RPMI8226 (cell line): ENCODE measurements around the gene CYBA.

Experiments
- DNase-seq: peaks from one replicate; pipeline ENCODE4 v3.0.0-alpha.2; 2015

Gene CYBA

DNA sequence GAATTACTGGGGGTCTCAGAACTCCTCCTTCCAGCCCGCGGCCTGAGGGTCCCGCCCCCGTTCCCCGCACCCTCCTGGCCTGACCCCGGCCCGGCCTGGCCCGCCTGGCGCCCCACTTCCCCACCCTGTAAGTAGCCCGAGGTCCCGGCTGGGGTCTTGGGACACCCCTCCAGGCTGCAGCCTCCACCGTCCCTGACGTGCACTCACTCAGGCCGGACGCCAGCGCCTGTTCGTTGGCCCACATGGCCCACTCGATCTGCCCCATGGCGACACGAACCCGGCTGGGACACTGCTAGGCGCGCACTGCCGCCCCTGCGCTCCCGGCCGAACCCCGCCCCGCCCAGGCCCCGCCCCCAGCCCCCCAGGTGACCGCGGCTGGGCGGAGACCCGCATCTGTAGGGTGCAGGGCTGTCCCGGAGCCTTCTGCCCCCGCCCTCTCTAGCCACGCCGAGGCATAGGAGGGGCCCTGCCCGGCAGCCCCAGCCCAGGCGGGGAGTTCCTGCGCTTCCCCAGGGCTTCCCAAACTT, at the start of gene CYBA:
Gene CYBA (minus strand): TSS at position 305 of the 527 bp plus-strand sequence. CDS start 40 bp downstream, at position 265.
- DNase-seq, result peak; percentile 88

DNA sequence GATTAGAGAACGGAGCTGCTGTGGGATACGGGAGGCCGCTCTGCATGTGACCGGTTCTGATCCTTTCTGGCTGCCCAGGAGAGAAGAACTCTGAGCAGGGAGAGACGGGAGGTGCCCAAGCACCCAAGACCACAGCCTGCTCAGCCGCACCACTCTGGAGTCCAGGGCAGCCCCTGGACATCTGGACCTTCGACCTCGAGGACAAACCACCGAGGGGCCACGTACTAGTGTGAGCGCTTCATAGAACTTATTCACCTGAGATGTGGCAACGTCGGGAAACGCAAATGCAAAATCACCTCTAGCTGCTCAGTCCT, 49.4 kb upstream of the CYBA start:
- no peak for DNase-seq

DNA sequence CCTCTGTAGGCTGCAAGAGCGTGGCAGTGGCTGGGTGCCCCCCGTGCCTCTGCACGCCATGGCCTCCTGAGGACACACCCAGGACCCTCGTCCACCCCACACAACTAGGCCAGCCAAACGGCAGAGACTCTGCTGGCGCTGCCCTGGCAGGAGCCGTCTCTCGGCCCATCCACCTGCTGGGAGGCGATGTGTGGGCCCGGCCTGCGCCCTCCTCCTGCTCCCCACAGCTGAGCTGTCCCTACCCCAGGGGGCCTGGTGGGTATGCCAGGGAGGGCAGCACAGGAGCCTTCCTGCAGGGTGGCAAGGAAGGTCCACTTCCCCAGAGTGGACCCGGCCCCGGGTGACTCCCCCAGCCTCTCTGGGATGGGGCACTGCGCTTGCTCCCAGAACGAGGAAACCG, 48.3 kb upstream of the CYBA start:
- DNase-seq, result no peak

DNA sequence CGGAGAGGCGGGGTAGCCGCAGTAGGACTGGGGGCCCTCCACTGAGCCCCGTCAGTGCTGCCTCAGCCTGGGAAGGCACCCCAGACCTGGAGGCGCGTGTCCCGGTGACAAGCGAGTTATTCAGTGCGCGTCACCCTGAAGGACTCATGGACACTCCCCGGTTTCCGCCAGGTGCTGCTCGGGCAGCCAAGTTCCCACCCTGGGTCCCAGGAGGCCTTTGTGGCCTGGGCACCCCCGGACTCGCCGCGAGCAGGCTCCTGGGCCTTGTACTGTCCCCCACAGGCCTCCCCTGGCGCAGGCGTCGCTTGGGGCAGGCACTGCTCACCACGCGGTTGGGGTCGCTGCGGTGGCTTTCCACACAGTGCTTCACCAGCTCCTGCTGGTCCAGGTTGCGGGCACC, 47.8 kb upstream of the CYBA start:
- DNase-seq, result no peak

DNA sequence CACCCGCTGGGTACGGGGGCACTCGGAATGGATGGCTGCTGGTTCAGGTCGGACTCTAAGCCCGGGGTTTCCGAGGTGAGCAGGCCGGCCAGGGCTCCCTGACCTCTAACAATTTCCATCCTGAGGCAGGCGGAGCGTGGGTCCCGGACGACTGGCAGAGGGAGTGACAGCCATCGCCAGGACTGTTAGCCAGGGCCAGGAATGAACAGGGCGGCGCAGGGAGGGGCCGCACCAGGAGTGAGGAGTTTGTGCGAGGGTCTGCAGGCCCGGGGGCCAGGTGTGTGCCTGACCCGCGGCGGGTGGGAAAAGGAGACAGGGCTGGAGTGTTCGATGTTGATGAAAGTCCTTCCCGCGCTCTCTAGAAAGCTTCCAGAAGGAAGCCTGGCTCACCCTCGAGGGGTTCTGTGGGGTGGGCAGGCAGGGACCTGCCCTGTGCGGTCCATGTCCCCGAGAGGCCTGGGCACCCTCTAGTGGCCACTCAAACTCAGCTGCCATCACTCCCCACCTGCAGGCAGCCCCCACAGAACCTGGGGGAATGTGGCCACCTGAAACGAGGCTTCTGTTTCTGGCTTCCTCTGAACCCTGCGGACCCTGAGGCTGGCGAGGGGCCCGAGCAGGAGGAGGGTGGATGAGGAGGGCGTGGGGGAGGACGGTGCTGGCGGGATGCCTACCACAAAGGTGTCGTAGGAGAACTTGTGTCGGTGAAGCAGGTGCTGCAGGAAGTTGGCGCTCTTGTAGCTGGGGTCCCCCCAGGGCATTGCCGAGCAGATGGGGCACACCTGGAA, 47.2 kb upstream of the CYBA start:
- DNase-seq, result no peak

DNA sequence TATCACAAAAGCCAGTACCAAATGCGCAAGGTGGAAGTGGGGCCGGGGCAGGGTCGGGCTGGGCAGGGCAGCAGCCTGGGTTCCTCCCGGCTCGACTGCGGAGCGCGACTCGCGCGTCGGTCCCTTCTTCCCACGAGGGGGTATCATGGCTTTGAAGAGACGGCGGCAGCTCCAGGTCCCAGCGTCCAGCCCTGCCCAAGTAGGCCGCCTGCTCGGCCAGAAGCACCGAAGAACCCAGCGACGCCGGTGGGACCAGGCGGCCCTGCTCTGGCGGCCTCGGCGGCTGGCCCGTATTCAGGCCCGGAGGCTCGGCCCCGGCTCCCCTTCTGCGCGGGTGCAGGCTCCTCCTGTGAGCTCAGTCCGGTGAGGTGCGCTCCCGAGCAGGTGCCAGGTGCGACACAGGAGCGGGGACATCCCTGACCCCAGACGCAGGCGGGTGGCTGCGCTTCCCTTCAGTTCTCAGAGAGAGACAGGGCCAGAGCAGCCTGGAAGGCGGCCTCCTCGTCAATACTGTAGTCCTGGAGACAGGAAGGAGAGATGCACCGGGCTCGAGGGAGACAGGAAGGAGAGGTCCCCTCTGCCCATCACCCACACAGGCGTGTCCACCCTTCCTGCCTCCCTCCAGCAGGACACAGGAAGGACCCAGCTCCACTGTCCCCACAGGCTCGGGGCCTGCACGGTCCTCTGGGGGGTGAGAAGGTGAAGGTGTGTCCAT, 46.4 kb upstream of the CYBA start:
- DNase-seq, result no peak

DNA sequence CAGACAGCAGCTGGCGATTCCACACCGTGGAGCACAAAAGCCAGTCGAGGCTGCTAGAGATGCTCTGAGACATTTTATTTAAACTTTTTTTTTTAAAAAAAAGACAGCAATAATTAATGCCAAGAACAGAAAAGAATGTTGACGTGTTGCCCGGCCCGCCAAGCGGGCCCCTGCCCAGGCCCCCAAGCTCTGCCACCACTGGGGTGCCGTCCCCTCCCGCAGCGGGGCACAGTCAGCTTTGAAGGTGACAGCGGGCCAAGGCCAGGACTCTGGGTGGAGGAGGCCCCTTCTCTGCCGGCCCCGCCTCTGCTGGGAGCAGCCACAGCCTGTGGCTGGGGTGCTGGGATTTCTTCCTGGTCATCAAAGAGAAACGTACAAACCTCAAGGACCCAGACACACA, 45.6 kb upstream of the CYBA start:
- DNase-seq, result no peak

DNA sequence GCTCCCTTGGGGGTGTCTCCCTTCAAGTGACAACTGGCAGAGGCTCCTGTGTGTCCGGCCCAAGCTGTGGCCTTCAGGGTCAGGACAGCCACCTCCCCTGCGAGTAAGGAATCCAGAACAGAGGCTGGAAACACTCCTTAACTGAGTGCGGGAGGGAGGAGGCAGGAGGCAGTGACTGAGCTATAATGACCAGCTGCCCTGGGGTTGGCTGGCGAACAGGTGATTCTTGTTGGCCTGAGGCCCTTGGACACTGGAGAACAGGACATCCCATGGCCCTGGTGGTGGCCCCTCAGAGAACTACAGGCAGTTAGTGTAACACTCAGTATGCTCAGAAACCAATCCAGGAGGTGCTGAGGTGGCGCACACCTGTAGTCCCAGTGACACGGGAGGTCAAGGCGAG, 44.9 kb upstream of the CYBA start:
- no peak for DNase-seq

DNA sequence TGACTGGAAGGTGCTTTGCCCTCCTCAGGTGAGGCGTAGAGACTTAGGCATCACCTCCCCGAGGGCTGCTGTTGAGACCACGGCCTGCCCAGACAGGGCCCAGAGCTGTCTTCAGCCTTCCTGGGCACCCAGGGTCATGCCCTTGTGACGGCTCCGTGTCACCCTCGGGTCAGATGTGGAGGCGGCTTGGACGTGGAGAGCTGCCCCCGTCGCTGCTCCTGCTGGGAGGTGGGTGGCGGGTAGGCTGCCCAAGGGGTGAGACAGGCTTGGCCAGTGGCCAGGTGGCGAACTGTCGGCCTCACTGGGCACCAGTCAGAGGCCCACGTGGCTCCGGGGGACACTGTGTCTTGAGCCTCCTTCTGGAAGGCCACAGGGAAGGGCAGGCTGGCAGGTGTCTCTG, 44.4 kb upstream of the CYBA start:
- DNase-seq, result no peak

DNA sequence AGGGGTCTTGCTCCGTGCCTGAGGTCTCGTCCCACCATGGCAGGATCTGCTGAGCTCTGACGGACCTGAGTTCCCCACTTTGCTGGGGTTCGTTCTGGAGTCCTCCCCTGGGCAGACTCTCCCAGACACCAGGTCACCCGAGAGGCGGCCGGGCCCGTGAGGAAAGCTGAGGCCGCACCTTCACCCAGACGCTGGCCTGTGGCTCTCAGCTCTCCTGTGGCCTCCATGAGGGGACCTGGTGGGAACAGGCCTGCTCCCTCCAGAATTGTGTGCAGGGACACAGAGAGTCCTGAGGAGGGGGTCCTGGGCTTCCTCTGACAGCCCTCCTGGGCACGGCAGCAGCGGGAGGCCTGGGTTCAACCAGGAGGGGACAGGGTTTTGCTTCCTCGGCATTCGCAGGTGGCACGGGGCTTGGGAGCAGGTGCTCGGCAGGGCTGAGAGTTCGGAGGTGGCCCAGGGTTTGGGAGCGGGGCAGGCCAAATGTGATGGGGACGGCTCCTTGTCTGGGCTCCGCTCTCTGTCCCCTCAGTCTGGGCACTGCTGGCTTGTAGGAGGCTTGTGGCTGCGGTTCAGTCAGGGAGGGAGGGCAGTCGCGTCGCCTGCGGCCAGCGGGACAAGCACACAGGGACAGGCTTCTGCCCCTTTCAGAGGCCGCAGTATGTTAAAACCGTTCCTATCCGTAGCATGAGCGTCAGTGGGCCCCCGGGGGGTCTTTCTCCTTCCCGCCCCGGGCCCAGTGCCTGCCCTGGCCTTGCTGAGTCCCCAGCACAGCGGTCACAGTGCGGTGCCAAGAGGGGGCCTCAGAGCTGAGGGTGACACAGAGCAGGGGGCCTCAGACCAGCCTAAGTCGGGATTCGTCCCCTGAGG, 43.6 kb upstream of the CYBA start:
- no peak for DNase-seq

DNA sequence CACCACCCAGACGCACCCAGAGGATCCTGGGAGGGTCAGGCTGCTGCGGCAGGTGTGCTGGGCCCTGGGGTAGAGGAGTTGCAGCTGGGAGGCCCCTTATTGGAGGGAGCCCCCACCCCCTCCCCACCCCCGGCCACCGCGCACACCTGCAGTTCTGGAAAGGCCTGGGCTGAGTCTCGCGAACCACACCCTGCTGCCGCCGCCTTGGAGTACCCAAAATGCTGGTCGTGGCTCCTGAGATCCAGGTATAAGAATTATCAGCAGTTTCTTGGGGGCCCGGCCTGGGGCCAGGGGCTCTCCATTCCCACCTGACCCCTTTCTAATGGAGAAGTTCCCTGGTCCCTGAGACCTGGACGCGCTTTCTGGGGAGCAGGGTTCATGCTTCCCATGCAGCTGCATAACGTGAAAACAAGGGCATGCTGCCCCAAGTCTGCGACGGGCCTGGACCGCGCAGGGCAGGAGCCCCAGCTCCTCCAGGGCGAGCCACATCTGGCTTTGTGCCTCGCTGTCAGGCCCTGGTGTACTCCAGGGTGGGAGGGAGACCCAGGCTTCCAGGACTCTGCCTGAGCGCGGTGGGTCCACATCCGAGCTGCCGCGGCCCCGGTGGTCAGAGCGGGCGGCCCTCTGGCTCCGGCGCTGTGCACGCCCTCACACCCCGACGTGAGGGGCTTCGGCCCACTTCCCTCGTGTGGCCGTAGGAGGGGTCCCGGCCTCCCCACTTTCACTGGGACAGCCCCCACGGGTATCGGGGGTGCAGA, 42.7 kb upstream of the CYBA start:
- no peak for DNase-seq

DNA sequence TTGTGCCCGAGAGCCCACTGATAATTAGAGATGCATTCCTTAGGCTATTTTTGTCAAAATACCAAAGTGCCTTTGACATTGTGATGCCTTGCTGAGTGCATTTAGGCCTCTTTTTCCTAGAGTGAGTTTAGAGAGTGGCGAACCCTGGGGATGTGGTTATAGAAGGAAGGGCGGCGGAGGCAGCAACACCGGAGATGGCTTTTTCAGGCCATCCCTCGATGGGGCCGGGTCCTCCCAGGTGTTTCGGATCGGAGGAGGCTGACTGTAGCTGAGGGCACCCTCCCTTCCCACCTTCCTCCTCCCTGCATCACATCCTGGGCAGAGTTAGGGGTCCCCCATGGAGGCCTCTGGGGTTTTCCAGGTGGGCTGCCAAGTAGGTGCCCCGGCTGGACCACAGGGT, 42.0 kb upstream of the CYBA start:
- DNase-seq, result no peak

DNA sequence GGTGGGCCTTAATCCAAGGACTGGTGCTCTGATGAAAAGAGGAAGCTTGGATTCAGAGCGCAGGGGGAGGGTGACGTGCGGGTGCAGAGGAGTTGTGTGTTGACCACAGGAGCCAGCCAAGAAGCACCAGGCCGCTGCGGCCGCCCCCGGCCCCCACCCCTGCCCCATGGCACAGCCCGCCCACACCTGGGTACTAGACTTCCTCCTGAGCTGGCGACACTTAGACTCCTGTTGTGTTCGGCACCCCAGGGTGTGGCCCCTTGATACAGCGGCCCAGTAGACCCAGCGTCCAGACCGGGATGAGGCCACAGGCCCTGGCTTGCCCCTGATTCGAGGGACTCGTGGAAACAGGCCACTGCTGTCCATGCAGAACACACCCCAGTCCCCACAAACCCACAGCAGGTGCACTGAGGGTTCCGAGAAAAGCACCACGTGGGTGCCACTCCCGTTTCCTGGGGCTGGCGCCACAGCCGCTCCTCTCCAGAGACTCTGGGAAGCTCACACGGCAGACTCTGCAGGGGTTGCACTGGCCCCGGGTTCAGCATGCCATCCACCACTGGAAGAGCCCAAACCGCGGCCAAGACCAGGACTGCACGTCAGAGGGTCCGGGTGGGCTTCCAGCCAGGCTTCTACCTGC, 41.2 kb upstream of the CYBA start:
- no peak for DNase-seq

DNA sequence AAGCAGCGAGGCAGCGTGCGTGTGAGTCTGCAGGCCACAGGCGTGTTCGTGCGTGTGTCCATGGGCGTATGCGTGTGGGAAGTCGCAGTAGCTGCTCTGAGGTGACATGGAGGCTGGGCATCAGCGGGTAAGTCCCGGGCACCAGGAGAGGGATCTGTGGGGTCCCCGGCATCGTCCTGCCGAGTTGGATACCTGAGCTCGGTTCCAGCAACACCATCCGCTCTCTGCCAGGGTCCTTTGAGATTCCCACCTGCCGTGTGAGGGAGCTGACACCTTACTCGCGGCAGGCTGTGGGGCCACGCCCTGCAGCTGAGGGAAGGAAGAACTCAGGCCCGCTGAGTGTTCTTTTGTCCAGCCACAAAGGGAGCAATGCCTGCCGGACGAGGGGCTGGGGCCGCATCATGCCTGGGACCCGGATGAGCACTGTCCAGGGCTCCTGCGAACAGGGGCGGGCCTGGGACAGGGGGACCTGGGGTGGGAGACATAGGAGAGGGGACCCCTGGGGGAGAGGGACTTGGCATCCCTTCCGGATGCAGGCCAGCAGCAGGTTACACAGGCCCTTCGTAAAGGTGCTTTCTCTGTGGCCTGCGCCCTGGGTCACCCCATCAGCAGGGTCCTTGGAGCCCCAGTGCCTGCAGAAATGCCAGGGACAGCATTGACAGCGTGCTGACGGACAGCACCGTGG, 40.4 kb upstream of the CYBA start:
- no peak for DNase-seq

DNA sequence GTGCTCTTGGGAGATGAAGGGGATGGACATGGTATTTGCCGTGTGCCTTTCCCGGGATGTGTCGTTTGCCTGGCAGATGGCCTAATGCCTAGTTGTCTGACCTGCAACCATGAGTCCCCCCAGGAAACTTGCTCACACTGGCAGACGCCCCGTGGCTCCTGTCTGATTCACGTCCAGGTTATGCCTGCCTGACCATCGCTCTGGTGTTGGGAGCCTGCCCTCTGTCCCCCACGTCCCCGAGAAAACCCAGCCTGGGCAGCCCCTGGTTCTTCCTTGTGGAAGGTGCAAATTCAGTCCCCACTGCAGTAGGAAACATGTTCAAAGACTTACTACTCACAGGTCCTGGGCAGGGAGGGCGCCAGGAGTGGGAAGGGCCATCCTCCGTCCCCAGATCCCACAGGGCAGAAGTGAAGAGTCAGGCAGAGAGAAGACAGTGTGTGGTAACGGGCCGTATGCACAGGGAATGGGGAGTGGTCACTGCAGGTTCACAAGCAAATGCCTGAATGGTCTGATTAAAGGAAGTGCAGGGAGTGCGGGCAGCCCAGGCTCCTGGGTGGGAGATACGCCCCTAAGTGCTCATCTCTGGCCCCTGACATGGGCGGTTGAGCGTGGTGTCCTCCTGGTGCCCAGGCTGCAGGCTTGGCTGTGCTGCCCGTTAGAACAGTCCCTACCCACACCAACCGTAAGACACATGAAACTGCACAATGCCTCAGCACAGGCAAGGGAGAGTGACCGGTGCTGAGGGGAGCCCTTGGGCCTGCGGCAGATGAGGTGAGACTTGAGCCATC, 39.7 kb upstream of the CYBA start:
- DNase-seq, result no peak

DNA sequence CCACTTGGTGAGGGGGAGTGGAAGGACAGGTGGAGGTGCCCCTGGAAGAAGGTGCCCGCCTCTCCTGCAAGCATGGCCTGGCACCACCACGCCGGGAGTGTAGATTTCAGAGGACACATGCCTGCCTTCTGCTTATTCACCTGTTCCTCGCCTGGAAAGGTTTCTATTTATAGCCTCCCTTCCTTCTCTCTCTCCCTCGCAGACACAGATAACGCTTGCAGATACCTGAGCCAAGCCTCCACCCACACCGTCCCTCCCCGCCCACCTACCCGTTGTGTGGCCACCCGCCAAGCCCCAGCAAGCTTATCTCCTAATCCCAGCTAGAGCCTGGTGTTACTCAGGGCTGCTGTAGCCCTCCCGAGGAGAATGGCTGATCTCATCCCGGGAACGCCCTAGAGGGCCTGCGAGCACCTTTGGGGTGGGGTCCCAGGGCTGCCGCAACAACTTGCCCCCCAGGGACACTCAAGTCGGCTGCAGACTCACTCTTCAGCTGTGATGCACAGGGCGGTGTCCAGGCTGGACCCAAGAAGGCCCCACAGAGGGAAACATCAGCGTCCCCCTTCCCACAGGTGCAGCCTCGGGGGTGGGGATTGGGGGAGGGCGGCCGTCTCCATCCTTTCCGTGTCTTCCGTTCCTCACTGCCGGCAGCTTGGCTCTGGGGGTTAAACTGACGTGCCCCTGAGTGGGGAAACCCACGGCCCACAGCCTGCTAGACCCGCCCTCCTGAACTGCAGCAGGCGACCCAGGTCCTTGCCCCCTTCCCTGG, 37.3 kb upstream of the CYBA start:
- DNase-seq, result no peak

DNA sequence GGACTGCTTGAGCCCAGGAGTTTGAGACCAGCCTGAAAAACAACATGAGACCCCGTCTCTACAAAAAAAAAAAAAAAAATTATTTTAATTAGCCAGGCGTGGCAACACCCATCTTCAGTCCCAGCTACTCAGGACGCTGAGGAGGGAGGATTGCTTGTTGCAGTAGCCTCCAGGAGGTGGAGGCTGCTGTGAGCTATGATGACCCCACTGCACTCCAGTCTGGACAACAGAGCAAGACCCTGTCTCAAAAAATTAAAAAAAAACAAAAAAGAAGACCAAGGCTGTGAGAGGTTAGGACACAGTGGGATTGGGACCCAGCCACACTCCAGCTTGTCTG, 36.8 kb upstream of the CYBA start:
- DNase-seq, result no peak

DNA sequence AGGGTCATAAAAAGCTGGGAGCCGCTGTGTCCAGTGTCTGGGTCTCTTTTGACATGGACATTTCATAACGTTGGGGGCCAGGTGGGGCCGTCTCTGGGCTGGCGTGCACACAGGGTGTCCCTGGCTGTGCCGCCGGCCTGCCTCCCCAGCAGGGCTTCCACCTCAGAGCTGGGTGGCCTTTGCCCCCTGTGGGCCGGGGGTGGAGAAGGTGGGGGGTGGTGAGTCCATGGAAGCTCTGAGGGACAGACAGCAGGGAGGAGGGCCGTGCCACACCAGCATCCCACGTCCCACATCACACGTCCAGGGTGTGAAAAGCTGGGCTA, 36.4 kb upstream of the CYBA start:
- no peak for DNase-seq

DNA sequence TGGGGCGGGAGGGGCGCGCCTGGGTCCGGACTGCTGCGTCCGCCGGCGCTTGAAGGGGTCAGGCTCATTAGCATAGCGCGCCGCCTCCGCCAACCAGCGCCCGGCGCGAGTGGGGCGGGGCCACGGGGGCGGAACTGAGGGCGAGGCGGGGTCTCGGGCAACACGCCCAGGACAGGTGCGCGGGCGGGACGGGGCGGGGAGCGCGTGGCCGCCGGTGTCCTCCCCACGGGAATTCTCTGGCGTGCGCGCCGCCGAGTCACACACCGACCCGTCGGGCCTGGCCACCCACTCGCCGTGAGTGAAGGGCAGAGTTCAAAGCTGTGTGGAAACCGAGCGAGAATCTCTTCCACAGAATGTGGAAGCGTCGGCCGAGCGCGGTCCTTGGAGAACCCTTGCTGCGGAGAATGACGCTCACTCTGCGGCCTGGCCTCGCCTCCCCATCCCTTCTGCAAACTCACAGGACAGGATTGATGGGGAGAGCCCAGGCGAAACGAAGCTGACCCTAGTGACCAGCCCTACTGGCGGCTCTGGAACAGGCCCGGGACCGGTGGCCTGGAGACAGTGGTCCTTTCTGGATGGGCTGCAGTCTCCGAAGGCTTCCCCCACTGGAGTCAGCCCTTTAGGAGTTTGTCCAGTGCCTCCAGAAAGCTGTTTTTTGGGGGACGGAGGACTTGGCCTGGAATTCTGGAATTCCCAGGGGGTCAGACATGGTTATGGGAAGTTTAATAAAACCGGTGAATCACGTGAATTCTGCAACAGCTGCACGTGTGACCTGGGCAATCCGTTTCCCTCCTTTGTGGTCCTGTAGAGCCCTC, 35.8 kb upstream of the CYBA start, which contains the start of gene SNAI3:
Gene SNAI3 (minus strand): TSS at position 69 of the 815 bp plus-strand sequence. CDS start 101 bp downstream, outside the sequence.
- DNase-seq, result peak; percentile 90
